Fibroblast of lung (primary cell): ENCODE data around the gene ASXL2.

Experiments
- CTCF ChIP-seq, 2 donors: IDR thresholded peaks in 1 of 2; conservative IDR thresholded peaks in 1 of 2; 1 replicate in 1 of 2; 2 replicates in 1 of 2; pipeline ENCODE4 v1.5.1; 2011 to 2012; ENCODE audit warnings: low read length in 2 of 2, control low read depth in 1 of 2, inconsistent platforms in 1 of 2, low read depth in 1 of 2, mild to moderate bottlenecking in 1 of 2
- EZH2 ChIP-seq: IDR thresholded peaks from 2 replicates; pipeline ENCODE4 v1.5.1; 2012; ENCODE audit warnings: low read length, control low read depth, mild to moderate bottlenecking; ENCODE audit errors: missing control alignments

GRCh38 chr2:25710750-25711149, 167.5 kb downstream of the ASXL2 start:
- TF ChIP-seq CTCF (conservative IDR thresholded peaks at IDR 0.05 in 1 of 2, IDR thresholded peaks at IDR 0.05 in 1 of 2; ENCODE audit: low read depth in 1 of 2, low read length in 2 of 2) (no peak), EZH2 (no peak)
